Measurements from ENCODE around the gene BICC1. TPM values are rescaled to one million over a fixed set of nuclear protein-coding genes. Genes with fewer than 3 reads are reported as not detected.

BICC1 gene
- total and polyA plus RNA-seq, 2 donors (not counting 1 experiment from before 2014, with no cell fraction given), result not detected

- Histone ChIP-seq H3K36me3 (replicated peaks in 1 of 2; ENCODE audit: control extremely low read depth in 1 of 2, control insufficient read depth in 1 of 2, extremely low read depth in 1 of 2, insufficient read depth in 2 of 2, low read length in 1 of 2) (no peaks in the 10 kb centered on the region), H3K9me3 (ENCODE audit: control extremely low read depth in 1 of 3, control insufficient read depth in 2 of 3, insufficient read depth in 1 of 3, low read length in 2 of 3) (no peaks in the 10 kb centered on the region), H3K27ac (ENCODE audit: low read length in 2 of 2) (no peak overlapping the region), H3K4me3 (ENCODE audit: control extremely low read depth in 1 of 5, extremely low read depth in 1 of 5, insufficient read depth in 1 of 5, low read depth in 2 of 5, low read length in 4 of 5) (no peak overlapping the region), H4K20me1 (ENCODE audit: control insufficient read depth, insufficient read depth, low read length, poor library complexity, severe bottlenecking) (no peaks in the 10 kb centered on the region), H3K9ac (ENCODE audit: low read length) (no peak overlapping the region), H3K4me1 (ENCODE audit: control insufficient read depth in 2 of 2, insufficient read depth in 2 of 2, low read length in 2 of 2) (no peaks in the 10 kb centered on the region), H3K27me3 (replicated peaks in 1 of 4; ENCODE audit: control extremely low read depth in 1 of 4, control insufficient read depth in 3 of 4, insufficient read depth in 4 of 4, low read length in 3 of 4) (no peaks in the 10 kb centered on the region), H3K4me2 (replicated peaks; ENCODE audit: low read depth, low read length, poor library complexity, severe bottlenecking) (no peak overlapping the region), H2AFZ (ENCODE audit: insufficient read depth, low read depth, low read length, poor library complexity, severe bottlenecking) (no peak overlapping the region), H3K79me2 (ENCODE audit: control insufficient read depth, insufficient read depth, low read length) (no peaks in the 10 kb centered on the region)
- no peak for TF ChIP-seq CTCF (IDR thresholded peaks at IDR 0.05)
- no peak for TF ChIP-seq EZH2 (IDR thresholded peaks at IDR 0.05; ENCODE audit: borderline replicate concordance, insufficient read depth, low read depth, low read length, poor library complexity, severe bottlenecking)
- Mint-ChIP-seq H3K4me1 (no peaks in the 10 kb centered on the region), H3K27ac (no peak overlapping the region), H3K27me3 (peaks cover 18% of the 10 kb centered on the region), H3K4me3 (no peak overlapping the region), H3K9me3 (ENCODE audit: insufficient read depth) (no peaks in the 10 kb centered on the region)
- WGBS (ENCODE audit: insufficient coverage), result 100% methylated on average over 1 of the region's 5 CpGs
- POLR2A ChIA-PET, result no interaction called here
- DNase-seq (no peak), ATAC-seq (ENCODE audit: low read depth) (no peak)
- intact Hi-C loops (cut with micrococcal nuclease), result no loop called here
- CTCF ChIA-PET, result no interaction called here
These were observed 264.1 kb downstream of the BICC1 start for GRCh38 chr10:58776568-58777318.

- H3K4me2 ChIP-seq (replicated peaks; ENCODE audit: low read depth, low read length, poor library complexity, severe bottlenecking), result no peak overlapping the region
- intact Hi-C loops (cut with micrococcal nuclease), result no loop called here
- H3K27ac Mint-ChIP-seq, result no peak overlapping the region
- POLR2A ChIA-PET, result no interaction called here
- H3K27ac ChIP-seq (ENCODE audit: low read length in 2 of 2), result no peak overlapping the region
- H3K9ac ChIP-seq (ENCODE audit: low read length), result no peak overlapping the region
- H3K9me3 ChIP-seq (ENCODE audit: control extremely low read depth in 1 of 3, control insufficient read depth in 2 of 3, insufficient read depth in 1 of 3, low read length in 2 of 3), result no peaks in the 10 kb centered on the region
- H4K20me1 ChIP-seq (ENCODE audit: control insufficient read depth, insufficient read depth, low read length, poor library complexity, severe bottlenecking), result no peaks in the 10 kb centered on the region
- H3K9me3 Mint-ChIP-seq (ENCODE audit: insufficient read depth), result no peaks in the 10 kb centered on the region
- H3K36me3 ChIP-seq (replicated peaks in 1 of 2; ENCODE audit: control extremely low read depth in 1 of 2, control insufficient read depth in 1 of 2, extremely low read depth in 1 of 2, insufficient read depth in 2 of 2, low read length in 1 of 2), result no peaks in the 10 kb centered on the region
- CTCF ChIA-PET, result no interaction called here
- H3K4me3 ChIP-seq (ENCODE audit: control extremely low read depth in 1 of 5, extremely low read depth in 1 of 5, insufficient read depth in 1 of 5, low read depth in 2 of 5, low read length in 4 of 5), result no peak overlapping the region
- H3K4me3 Mint-ChIP-seq, result no peak overlapping the region
- 100% methylated on average over 1 of the region's 2 CpGs for WGBS (ENCODE audit: insufficient coverage)
- peaks cover 18% of the 10 kb centered on the region for H3K27me3 Mint-ChIP-seq
- no peaks in the 10 kb centered on the region for H3K4me1 Mint-ChIP-seq
- no peaks in the 10 kb centered on the region for H3K27me3 ChIP-seq (replicated peaks in 1 of 4; ENCODE audit: control extremely low read depth in 1 of 4, control insufficient read depth in 3 of 4, insufficient read depth in 4 of 4, low read length in 3 of 4)
- H2AFZ ChIP-seq (ENCODE audit: insufficient read depth, low read depth, low read length, poor library complexity, severe bottlenecking), result no peak overlapping the region
- ATAC-seq (ENCODE audit: low read depth) (no peak), DNase-seq (no peak)
- H3K4me1 ChIP-seq (ENCODE audit: control insufficient read depth in 2 of 2, insufficient read depth in 2 of 2, low read length in 2 of 2), result no peaks in the 10 kb centered on the region
- H3K79me2 ChIP-seq (ENCODE audit: control insufficient read depth, insufficient read depth, low read length), result no peaks in the 10 kb centered on the region
- TF ChIP-seq CTCF (IDR thresholded peaks at IDR 0.05) (no peak), EZH2 (IDR thresholded peaks at IDR 0.05; ENCODE audit: borderline replicate concordance, insufficient read depth, low read depth, low read length, poor library complexity, severe bottlenecking) (no peak)
These were observed 266.3 kb downstream of the BICC1 start for GRCh38 chr10:58778966-58779365.

Data from B cell (primary cell).